ENCODE data around the gene IL10RB.
A peak's percentile ranks its signal among the peaks of the same experiment; 100 is the strongest.

The IL10RB gene

GRCh38 chr21:33259995-33260394, 6.2 kb upstream of the IL10RB start:
- TF ChIP-seq CTCF (IDR thresholded peaks at IDR 0.05; ENCODE audit: low read depth, low read length) = no peak
- Histone ChIP-seq H3K9me3 (no peaks in the 10 kb centered on the region), H3K4me3 (ENCODE audit: low read depth, low read length) (no peak overlapping the region), H3K36me3 (peaks cover 5% of the 10 kb centered on the region; the same call in 1 of the 2 replicates), H3K4me1 (no peaks in the 10 kb centered on the region), H3K27me3 (no peaks in the 10 kb centered on the region)
- DNase-seq = no peak

DNA sequence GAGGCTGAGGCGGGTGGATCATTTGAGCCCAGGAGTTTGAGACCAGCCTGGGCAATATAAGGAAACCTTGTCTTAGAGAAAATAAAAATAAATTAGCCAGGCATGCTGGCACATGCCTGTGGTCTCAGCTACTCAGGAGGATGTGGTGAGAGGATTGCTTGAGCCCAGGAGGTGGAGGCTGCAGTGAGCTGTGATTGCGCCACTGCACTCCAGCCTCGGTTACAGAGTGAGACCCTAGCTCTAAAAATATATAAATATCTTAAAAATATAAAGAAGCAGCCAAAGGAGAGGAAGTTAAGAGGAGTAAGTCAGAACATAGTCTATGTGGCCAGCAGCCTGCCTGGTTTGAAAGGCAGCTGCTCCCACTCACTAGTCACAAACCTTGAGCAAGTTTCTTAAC, 4.5 kb upstream of the IL10RB start:
- TF ChIP-seq CTCF (IDR thresholded peaks at IDR 0.05; ENCODE audit: low read depth, low read length) = no peak
- DNase-seq = no peak
- no peaks in the 10 kb centered on the region for H3K36me3 ChIP-seq

DNA sequence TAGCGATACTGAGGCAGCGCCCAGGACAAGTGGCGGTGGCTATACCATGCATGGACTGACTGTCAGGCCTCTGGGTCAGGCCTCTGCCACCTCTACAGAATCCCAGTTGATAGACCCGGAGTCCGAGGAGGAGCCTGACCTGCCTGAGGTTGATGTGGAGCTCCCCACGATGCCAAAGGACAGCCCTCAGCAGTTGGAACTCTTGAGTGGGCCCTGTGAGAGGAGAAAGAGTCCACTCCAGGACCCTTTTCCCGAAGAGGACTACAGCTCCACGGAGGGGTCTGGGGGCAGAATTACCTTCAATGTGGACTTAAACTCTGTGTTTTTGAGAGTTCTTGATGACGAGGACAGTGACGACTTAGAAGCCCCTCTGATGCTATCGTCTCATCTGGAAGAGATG, 3.2 kb upstream of the IL10RB start:
- Histone ChIP-seq H3K36me3 (no peaks in the 10 kb centered on the region), H3K9me3 (no peaks in the 10 kb centered on the region), H3K4me1 (no peaks in the 10 kb centered on the region), H3K27me3 (no peaks in the 10 kb centered on the region), H3K4me3 (ENCODE audit: low read depth, low read length) (no peak overlapping the region)
- TF ChIP-seq CTCF (IDR thresholded peaks at IDR 0.05; ENCODE audit: low read depth, low read length) = no peak
- DNase-seq = no peak

More for the DNA sequence above, 4.5 kb upstream of the IL10RB start:
- Histone ChIP-seq H3K4me3 (ENCODE audit: low read depth, low read length) (no peak overlapping the region), H3K4me1 (no peaks in the 10 kb centered on the region), H3K9me3 (no peaks in the 10 kb centered on the region), H3K27me3 (no peaks in the 10 kb centered on the region)

- no peak overlapping the region for H3K4me3 ChIP-seq (ENCODE audit: low read depth, low read length)
- no peak for TF ChIP-seq CTCF (IDR thresholded peaks at IDR 0.05; ENCODE audit: low read depth, low read length)
- no peaks in the 10 kb centered on the region for H3K36me3 ChIP-seq
- no peaks in the 10 kb centered on the region for H3K27me3 ChIP-seq
- no peaks in the 10 kb centered on the region; the same call in 1 of the 2 replicates for H3K4me1 ChIP-seq
- no peaks in the 10 kb centered on the region for H3K9me3 ChIP-seq
- no peak for DNase-seq
Observed at GRCh38 chr21:33264561-33264960, 1.6 kb upstream of the IL10RB start.

- H3K9me3 ChIP-seq = no peaks in the 10 kb centered on the region
- no peak for DNase-seq
- no peaks in the 10 kb centered on the region for H3K36me3 ChIP-seq
- TF ChIP-seq CTCF (IDR thresholded peaks at IDR 0.05; ENCODE audit: low read depth, low read length) = no peak
- H3K27me3 ChIP-seq = no peaks in the 10 kb centered on the region
- no peaks in the 10 kb centered on the region; the same call in 1 of the 2 replicates for H3K4me1 ChIP-seq
- H3K4me3 ChIP-seq (ENCODE audit: low read depth, low read length) = peak overlapping the region; percentile 75
Observed at GRCh38 chr21:33265664-33266049, 510 bp upstream of the IL10RB start.

GRCh38 chr21:33266789-33267135, 595 bp downstream of the IL10RB start:
- Histone ChIP-seq H3K9me3 (no peaks in the 10 kb centered on the region), H3K4me1 (no peaks in the 10 kb centered on the region; the same call in 1 of the 2 replicates), H3K27me3 (no peaks in the 10 kb centered on the region), H3K4me3 (ENCODE audit: low read depth, low read length) (peak overlapping the region; percentile 75), H3K36me3 (no peaks in the 10 kb centered on the region)
- no peak for TF ChIP-seq CTCF (IDR thresholded peaks at IDR 0.05; ENCODE audit: low read depth, low read length)
- no peak for DNase-seq
